HG03469 (cell line): ENCODE measurements around the gene ENOSF1.
"Not testable (repeated sequence)": the region's sequence is repeated elsewhere in the genome, so short reads cannot be mapped to it uniquely, and the experiment has no call there.

Source experiments
- ATAC-seq: cut with Tn5 transposase; IDR thresholded peaks from one replicate; pipeline ENCODE4 v1.9.1; 2021; ENCODE audit warnings: mild to moderate bottlenecking, moderate library complexity, moderate number of reproducible peaks; ENCODE audit not compliant: unreplicated experiment

Gene ENOSF1

DNA sequence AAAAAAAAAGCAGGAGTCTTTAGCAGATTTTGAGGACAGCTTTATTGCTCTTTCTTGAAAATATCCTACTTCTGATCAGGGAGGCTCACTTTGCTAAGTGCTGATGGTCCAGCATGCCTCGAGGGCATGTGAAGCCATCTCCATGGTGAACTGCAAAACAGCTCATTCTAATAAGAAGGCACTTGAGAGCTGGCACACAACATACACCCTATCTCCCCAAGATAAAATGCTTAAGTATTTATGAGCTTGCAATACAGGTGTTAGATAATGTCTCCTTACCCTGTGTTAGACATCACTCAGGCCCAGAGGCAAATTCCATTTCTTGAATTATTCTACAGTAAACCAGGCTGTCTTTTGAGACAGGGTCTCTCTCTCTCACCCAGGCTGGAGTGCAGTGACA, 2.7 kb downstream of the ENOSF1 start:
- no peak for ATAC-seq

GRCh38 chr18:708096-708495, 4.3 kb downstream of the ENOSF1 start:
- no peak for ATAC-seq

GRCh38 chr18:706405-706804, 6.0 kb downstream of the ENOSF1 start:
- no peak for ATAC-seq

DNA sequence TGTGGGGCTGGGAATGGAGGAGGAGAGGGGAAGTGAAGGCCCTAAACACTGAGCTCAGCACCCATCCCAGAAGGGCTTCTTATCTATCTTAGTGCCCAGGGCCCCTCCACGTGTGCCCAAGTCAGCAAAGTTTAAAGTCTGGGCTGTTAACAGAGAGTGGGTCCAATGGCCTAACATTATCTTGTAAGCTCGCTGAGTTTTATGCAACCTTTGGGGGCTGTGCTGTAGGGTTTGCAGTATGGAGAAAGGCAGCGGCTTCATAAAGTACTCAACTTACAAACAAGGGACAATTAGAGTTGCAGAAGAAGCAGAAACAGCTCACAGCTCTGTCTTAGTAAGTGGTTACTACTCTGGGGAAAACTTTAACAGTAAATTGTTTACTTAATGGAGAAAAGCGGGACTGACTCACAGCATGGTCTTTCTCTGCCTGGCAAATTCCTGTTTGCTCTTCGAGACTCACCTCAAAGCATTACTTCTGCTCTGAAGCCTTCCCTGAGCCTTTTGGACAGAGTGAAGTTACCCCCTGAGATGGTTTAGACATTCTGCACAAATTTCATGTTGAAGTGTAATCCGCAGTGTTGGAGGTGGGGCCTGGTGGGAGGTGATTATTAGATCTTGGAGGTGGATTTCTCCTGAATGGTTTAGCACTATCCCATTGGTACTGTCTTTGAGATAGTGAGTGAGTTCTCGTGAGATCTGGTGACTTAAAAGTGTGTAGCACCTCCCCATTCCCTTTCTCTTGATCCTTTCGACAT, 9.0 kb downstream of the ENOSF1 start:
- ATAC-seq = no peak

- no peak for ATAC-seq
These were observed 14.6 kb downstream of the ENOSF1 start for GRCh38 chr18:697800-698199.

- no peak for ATAC-seq
These were observed 15.4 kb downstream of the ENOSF1 start for GRCh38 chr18:697012-697411.

- no peak for ATAC-seq
These were observed 18.8 kb downstream of the ENOSF1 start for GRCh38 chr18:693466-694187.

- ATAC-seq = no peak
These were observed 19.6 kb downstream of the ENOSF1 start for GRCh38 chr18:692824-693223.

- no peak for ATAC-seq
These were observed 24.1 kb downstream of the ENOSF1 start for GRCh38 chr18:688323-688722.

GRCh38 chr18:686339-687111, 25.9 kb downstream of the ENOSF1 start:
- no peak for ATAC-seq

GRCh38 chr18:685438-685837, 27.0 kb downstream of the ENOSF1 start:
- ATAC-seq = no peak

DNA sequence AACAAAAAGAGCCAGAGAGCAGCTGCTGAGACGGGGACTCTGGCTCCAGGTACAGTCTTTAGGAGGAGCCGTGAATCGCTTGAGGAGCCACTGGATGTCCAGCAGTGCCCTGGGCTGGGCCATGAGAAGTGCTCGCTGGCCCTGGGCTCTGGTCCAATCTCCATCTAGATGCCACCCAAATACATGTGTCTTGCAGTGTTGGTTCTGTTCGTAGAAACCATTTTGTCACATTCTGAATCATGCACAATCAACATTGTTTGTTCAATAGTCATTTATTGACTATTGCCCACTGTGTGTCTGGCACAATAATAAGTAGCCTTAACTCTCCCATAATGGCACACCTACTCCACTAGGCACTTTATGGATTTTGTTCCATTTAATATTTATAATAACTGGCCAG, 28.9 kb downstream of the ENOSF1 start:
- ATAC-seq = no peak

DNA sequence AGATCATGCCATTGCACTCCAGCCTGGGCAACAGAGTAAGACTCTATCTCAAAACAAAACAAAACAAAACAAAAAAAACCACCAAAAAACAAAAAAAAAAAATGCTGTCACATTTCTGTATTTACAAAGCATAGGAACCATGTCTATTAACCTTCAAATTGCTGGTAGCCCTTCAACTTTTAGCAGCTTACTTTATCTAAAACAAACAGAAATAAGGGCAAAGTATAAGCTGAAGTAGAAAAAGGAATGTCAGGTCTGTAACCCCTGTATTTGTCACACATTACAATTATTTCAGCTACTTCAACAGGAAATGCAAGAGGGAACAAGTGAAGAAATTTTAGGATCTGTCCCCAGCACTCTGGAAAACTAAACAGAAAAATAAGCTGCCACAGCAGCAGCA, 29.6 kb downstream of the ENOSF1 start:
- ATAC-seq = no peak

DNA sequence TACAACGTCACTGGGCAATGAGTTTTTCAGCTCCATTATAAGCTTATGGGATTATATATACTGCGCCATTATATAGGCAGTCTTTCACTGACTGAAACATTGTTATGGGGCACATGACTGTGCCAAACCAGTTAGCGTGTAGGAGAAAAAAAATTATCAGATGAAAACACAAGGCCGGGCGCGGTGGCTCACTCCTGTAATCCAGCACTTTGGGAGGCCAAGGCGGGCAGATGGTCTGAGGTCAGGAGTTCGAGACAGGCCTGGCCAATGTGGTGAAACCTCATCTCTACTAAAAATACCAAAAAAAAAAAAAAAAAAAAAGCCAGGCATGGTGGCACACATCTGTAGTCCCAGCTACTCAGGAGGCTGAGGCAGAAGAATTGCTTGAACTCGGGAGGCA, 30.0 kb downstream of the ENOSF1 start:
- not testable (repeated sequence) for ATAC-seq

DNA sequence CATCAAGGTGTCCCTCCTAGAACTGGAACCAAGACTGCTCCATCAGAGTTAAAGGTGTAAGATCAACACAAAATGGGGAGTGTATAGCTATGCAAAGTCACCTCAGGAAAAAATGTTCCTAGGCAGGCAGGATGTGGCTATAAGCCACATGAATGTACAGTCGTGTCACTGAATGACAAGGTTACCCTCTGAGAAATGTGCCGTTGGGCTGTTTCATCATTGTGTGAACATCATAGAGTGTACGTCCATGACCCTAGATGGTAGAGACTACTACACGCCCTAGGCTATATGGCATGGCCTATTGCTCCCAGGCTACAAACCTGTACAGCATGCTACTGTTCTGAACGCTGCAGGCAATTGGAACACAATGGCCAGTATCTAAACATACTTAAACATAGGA, 30.4 kb downstream of the ENOSF1 start:
- ATAC-seq = peak; percentile 33

DNA sequence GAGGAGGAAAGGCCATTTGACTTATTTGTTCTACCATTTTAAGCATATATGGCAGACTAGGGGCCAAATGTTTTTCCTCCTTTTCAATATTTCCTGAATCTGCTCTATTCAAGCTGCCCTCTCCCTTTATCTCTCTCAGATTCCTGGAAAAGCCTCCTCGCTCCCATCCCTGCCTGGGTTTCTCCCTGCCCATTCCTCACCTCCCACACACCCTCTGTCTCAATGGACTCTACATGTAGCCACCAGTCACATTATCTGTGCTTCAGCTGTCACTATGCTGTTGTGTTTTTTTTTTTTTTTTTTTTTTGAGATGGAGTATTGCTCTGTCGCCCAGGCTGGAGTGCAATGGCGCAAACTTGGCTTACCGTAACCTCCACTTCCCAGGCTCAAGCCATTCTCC, 32.0 kb downstream of the ENOSF1 start:
- no peak for ATAC-seq

DNA sequence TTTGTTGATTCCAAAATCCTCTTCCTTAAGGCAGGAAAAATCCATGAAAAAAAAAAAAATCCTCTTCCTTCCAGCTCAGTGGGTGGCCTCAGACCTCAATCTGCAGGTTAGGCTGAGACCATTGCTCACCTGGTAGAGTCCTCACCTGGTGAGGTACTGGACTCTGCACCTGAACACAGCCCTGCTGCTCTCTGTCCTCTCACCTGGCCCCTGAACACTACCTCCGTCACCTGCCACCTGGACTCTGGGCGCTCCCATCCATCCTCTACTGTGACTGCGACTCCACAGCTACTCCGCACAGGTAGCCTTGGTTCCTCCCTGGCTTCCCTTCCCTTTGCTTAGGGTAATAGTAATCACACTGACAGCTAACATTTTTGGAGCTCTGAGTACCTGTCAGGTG, 32.9 kb downstream of the ENOSF1 start:
- ATAC-seq = no peak

GRCh38 chr18:678482-679182, 33.8 kb downstream of the ENOSF1 start:
- no peak for ATAC-seq

DNA sequence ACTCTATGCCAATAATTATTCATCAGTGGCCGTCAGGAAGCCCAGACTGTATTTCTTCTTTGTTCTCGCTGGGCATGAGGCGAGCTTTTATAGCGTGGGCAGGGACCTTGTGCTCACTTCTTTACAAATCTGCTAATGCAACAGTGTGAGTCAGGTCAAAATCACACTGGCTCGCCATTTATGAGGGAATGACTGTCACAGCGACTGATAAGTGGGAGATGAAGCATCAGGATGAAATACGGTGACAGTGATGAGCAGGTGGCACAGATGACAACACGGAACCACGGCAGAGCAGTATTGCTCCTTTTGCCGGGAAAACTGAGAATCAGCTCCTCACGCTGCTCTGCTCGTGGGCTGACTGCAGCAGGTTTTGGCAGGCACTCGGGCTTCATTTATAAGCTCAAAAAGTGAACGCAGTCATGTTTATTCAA, 34.5 kb downstream of the ENOSF1 start:
- no peak for ATAC-seq

DNA sequence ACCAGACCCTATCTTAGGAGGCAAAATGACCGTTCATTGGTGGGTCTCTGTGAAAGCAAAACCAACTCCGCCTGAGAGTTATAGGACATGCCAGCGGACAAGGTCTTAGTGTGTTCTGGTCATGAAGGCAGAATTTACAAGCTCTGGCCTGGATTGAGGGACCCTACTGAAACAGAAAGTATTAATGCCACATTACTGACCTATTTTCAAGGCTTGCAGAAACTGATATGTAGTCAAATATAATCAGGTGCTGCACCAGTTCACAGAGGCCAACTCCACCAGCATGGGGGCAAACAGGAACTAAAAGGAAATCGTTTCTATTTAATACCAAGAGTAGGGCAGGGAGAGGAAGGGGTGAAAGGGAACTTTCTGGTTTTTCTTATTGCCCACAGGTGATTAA, 35.3 kb downstream of the ENOSF1 start:
- no peak for ATAC-seq

- no peak for ATAC-seq
These were observed 35.7 kb downstream of the ENOSF1 start for GRCh38 chr18:676736-677135.
